ENCODE data around the gene PPM1H.

DNA sequence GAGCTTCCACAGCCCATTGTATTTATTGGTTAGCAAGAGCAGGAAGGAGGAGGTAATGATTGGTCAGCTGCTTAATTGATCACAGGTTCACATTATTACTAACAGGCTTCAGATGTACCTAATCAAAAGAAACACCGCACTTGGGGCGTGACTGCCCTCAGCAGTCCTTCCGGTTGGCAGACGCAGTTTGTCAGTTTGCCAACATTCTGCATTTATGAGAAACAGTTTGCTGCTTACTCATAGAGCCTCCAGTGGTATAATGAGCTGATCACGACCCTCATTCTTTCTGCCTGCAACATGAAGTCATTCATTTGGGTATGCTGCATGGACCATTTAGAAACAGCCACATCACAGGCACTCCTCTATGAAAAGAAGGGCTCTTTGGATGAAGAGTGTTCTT, 42.5 kb upstream of the PPM1H start:
- TF ChIP-seq, protein P1, sequence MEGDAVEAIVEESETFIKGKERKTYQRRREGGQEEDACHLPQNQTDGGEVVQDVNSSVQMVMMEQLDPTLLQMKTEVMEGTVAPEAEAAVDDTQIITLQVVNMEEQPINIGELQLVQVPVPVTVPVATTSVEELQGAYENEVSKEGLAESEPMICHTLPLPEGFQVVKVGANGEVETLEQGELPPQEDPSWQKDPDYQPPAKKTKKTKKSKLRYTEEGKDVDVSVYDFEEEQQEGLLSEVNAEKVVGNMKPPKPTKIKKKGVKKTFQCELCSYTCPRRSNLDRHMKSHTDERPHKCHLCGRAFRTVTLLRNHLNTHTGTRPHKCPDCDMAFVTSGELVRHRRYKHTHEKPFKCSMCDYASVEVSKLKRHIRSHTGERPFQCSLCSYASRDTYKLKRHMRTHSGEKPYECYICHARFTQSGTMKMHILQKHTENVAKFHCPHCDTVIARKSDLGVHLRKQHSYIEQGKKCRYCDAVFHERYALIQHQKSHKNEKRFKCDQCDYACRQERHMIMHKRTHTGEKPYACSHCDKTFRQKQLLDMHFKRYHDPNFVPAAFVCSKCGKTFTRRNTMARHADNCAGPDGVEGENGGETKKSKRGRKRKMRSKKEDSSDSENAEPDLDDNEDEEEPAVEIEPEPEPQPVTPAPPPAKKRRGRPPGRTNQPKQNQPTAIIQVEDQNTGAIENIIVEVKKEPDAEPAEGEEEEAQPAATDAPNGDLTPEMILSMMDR (IDR thresholded peaks at IDR 0.05), result no peak
- TF ChIP-seq RCOR1 (IDR thresholded peaks at IDR 0.05; ENCODE audit: low read length) (no peak), RFX5 (IDR thresholded peaks at IDR 0.05; ENCODE audit: low read length) (no peak), TEAD4 (IDR thresholded peaks at IDR 0.05; ENCODE audit: borderline replicate concordance, insufficient read depth) (no peak), TAF1 (IDR thresholded peaks at IDR 0.05; ENCODE audit: borderline replicate concordance, low read depth, low read length) (no peak), SIN3A (IDR thresholded peaks at IDR 0.05; ENCODE audit: borderline replicate concordance, low read depth, low read length) (no peak), RAD21 (IDR thresholded peaks at IDR 0.05; ENCODE audit: low read length) (no peak)
- TF ChIP-seq, protein P2, sequence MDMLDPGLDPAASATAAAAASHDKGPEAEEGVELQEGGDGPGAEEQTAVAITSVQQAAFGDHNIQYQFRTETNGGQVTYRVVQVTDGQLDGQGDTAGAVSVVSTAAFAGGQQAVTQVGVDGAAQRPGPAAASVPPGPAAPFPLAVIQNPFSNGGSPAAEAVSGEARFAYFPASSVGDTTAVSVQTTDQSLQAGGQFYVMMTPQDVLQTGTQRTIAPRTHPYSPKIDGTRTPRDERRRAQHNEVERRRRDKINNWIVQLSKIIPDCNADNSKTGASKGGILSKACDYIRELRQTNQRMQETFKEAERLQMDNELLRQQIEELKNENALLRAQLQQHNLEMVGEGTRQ (IDR thresholded peaks at IDR 0.05; ENCODE audit: borderline replicate concordance, low read depth, low read length), result no peak
